ENCODE results near the gene CENPH.

DNA sequence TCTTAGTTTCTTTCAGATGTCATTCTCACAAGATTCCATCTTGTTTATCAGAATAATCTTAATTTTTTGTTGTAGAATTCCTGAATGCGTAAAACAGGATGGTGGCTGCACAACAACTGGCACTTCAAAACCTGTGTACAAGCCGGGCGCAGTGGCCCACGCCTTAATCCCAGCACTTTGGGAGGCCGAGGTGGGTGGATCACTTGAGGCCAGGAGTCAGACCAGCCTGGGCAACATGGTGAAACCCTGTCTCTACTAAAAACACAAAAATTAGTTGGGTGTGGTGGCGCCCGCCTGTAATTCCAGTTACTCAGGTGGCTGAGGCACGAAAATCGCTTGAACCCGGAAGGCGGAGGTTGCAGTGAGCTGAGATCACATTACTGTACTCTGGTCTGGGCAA is 32.9 kb upstream of the CENPH start:
- TF ChIP-seq JUND (IDR thresholded peaks at IDR 0.05; ENCODE audit: low read length), result no peak
- no peak for TF ChIP-seq POU5F1 (IDR thresholded peaks at IDR 0.05; ENCODE audit: low read depth, low read length)
- TF ChIP-seq CTCF (IDR thresholded peaks at IDR 0.05; ENCODE audit: control extremely low read depth in 1 of 3, insufficient read depth in 1 of 3, low read depth in 1 of 3, low read length in 3 of 3), result no peak
- no peak for TF ChIP-seq JUN (IDR thresholded peaks at IDR 0.05; ENCODE audit: low read depth, low read length)
- no peak for TF ChIP-seq CEBPB (IDR thresholded peaks at IDR 0.05; ENCODE audit: low read depth, low read length)
- TF ChIP-seq EZH2 (IDR thresholded peaks at IDR 0.05; ENCODE audit: low read depth, low read length, severe bottlenecking), result no peak
- TF ChIP-seq TAF1 (IDR thresholded peaks at IDR 0.05; ENCODE audit: low read depth, low read length), result no peak
- TF ChIP-seq EGR1 (IDR thresholded peaks at IDR 0.05; ENCODE audit: borderline replicate concordance, low read depth, low read length), result no peak

Data from H1 (cell line).